Spleen (tissue), 11 donors: ENCODE results near the gene DNAH11. TPM values are rescaled to one million over a fixed set of nuclear protein-coding genes. Genes with fewer than 3 reads are reported as not detected.
"Not testable (repeated sequence)": the region's sequence is repeated elsewhere in the genome, so short reads cannot be mapped to it uniquely, and the experiment has no call there.

Experiments
- DNase-seq: peaks from one replicate; pipeline ENCODE4 v3.0.0-alpha.2; 2020
- H3K27ac ChIP-seq, 8 donors: fragments of 200-600 bp; sonication (generic) in 7 of 8; 1 replicate in 4 of 8; 2 replicates in 4 of 8; pipeline versions ENCODE4 v1.5.0 to v1.8.0; 2016 to 2021; ENCODE audit warnings: inconsistent platforms in 4 of 8, mild to moderate bottlenecking in 4 of 8, moderate library complexity in 1 of 8
- H3K27me3 ChIP-seq, 7 donors: fragments of 200-600 bp; sonication (generic) in 6 of 7; replicated peaks in 1 of 7; 1 replicate in 4 of 7; 2 replicates in 3 of 7; pipeline versions ENCODE4 v1.5.0 to v1.8.0; 2016 to 2021; ENCODE audit warnings: inconsistent platforms in 3 of 7, mild to moderate bottlenecking in 1 of 7
- H3K36me3 ChIP-seq, 6 donors: fragments of 200-600 bp; sonication (generic) in 5 of 6; 1 replicate in 4 of 6; 2 replicates in 2 of 6; pipeline versions ENCODE4 v1.5.0 to v1.8.0; 2016 to 2021; ENCODE audit warnings: inconsistent platforms in 2 of 6
- H3K4me1 ChIP-seq, 6 donors: fragments of 200-600 bp; sonication (generic) in 5 of 6; 1 replicate in 3 of 6; 2 replicates in 3 of 6; pipeline versions ENCODE4 v1.5.0 to v1.8.0; 2016 to 2021; ENCODE audit warnings: inconsistent platforms in 3 of 6
- H3K4me3 ChIP-seq, 8 donors: fragments of 200-600 bp; sonication (generic) in 7 of 8; 1 replicate in 4 of 8; 2 replicates in 4 of 8; pipeline versions ENCODE4 v1.5.0 to v1.8.0; 2016 to 2021; ENCODE audit warnings: inconsistent platforms in 4 of 8, mild to moderate bottlenecking in 4 of 8, moderate library complexity in 2 of 8
- H3K9me3 ChIP-seq, 8 donors: fragments of 200-600 bp; sonication (generic) in 7 of 8; 1 replicate in 4 of 8; 2 replicates in 4 of 8; pipeline versions ENCODE4 v1.5.0 to v1.8.0; 2016 to 2021; ENCODE audit warnings: inconsistent platforms in 4 of 8
- POLR2A ChIP-seq, 3 donors: fragments of 450-650 bp; IDR thresholded peaks; one replicate each; pipeline ENCODE4 v1.5.1; 2017; ENCODE audit warnings: antibody characterized with exemption in 3 of 3, mild to moderate bottlenecking in 1 of 3
- POLR2AphosphoS5 ChIP-seq, 3 donors: sonication (generic); formaldehyde crosslinking; IDR thresholded peaks; one replicate each; pipeline ENCODE4 v1.5.1; 2017; ENCODE audit warnings: antibody characterized with exemption in 3 of 3
- WGBS, 5 donors: extraction: QIAGEN DNeasy Blood & Tissue Kit in 3 of 5; methylation state at CpG; one replicate each; pipeline versions ENCODE4 v1.1.5 to v1.1.7; 2013 to 2018; 5-methylcytosine and 5-hydroxymethylcytosine counted together
- intact Hi-C: fragments of 100-400 bp; cut with DNase I; formaldehyde crosslinking; loops from one replicate; pipeline ENCODE4 v1.15.0; 2023; ENCODE audit warnings: low total_unique reads
- polyA plus RNA-seq, 3 donors: library from polyadenylated mRNA; stranded (reverse); fragments of 200-250 nt; gene quantifications; one replicate each; pipeline ENCODE4 v1.2.1, GENCODE V29; 2013
- total RNA-seq, 7 donors: library from RNA; depleted of rRNA in 3 of 7; stranded (reverse); fragments of >200 nt in 3 of 7; fragmentation: NEBNext Ultra II Directional in 4 of 7; extraction: Animal tissue kit (Norgen Biotek cat#: 25700) in 4 of 7; gene quantifications; one replicate each; pipeline versions ENCODE4 v1.1.0 to v1.2.1, GENCODE V29; 2016 to 2021
- TF ChIP-seq, protein P1 (sequence below), 11 experiments: fragments of 200-600 bp in 7 of 11; fragments of 450-650 bp in 4 of 11; sonication (generic) in 4 of 11; IDR thresholded peaks in 8 of 11; conservative IDR thresholded peaks in 3 of 11; 1 replicate in 7 of 11; 2 replicates in 4 of 11; pipeline versions ENCODE4 v1.4.0 to v1.8.0; 2016 to 2021; ENCODE audit warnings: antibody characterized with exemption in 11 of 11, inconsistent platforms in 4 of 11, mild to moderate bottlenecking in 1 of 11
- donor health status: healthy with polysubstance abuse.
- donor health status: DM: no; HTN: no; CAD: no; lungs with moderate emphysema.
- donor health status: DM: no; HTN: no; CAD: no.
- donor health status: Bipolar disorder and iron deficiency.
- donor health status: healthy.
- donor health status: DM: no; HTN: no; CAD: no.
- donor health status: DM: yes; HTN: yes; CAD: no.

Gene DNAH11
- total and polyA plus RNA-seq, 10 donors: 0.28 to 2.1 (median 0.88) TPM

DNA sequence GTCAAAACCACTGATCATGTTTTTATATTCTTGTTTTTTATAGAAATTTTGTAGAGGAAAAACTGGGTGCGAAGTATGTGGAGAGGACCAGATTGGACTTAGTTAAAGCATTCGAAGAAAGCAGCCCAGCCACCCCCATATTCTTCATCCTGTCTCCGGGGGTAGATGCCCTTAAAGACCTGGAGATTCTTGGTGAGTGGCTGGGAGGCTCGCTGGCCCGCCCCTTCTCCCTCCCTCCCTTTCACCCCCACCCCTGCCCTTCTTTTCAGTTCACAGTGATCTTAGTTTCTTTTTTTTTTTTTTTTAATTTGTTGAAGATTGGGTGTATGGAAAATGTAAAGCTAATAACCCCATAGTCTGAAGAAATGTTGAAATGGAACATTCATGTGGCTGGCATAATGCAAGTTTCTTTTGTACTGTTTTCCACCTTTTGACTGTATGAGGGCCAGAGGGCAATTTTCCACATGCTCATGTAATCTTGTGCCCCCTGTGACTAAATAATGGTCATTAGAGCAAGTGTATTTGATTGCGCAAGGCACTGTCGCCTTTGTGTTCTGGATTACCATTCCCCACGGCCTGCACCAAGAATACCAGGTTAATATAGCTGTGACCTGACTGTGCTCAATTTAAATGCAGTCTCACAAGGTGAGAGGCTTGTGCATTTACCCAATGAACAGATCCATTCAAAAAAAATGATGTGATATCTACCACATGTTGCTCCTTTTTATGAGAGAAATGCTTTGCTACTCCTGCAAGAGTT lies 325.2 kb downstream of the DNAH11 start:
- intact Hi-C loops: no loop called here
- Histone ChIP-seq H3K27ac (no peak overlapping the region), H3K27me3 (no peaks in the 10 kb centered on the region), H3K4me3 (no peak overlapping the region), H3K4me1 (no peaks in the 10 kb centered on the region), H3K9me3 (no peaks in the 10 kb centered on the region), H3K36me3 (no peaks in the 10 kb centered on the region)
- no peak for TF ChIP-seq POLR2A (IDR thresholded peaks at IDR 0.05)
- TF ChIP-seq POLR2AphosphoS5 (IDR thresholded peaks at IDR 0.05): no peak
- TF ChIP-seq, protein P1, sequence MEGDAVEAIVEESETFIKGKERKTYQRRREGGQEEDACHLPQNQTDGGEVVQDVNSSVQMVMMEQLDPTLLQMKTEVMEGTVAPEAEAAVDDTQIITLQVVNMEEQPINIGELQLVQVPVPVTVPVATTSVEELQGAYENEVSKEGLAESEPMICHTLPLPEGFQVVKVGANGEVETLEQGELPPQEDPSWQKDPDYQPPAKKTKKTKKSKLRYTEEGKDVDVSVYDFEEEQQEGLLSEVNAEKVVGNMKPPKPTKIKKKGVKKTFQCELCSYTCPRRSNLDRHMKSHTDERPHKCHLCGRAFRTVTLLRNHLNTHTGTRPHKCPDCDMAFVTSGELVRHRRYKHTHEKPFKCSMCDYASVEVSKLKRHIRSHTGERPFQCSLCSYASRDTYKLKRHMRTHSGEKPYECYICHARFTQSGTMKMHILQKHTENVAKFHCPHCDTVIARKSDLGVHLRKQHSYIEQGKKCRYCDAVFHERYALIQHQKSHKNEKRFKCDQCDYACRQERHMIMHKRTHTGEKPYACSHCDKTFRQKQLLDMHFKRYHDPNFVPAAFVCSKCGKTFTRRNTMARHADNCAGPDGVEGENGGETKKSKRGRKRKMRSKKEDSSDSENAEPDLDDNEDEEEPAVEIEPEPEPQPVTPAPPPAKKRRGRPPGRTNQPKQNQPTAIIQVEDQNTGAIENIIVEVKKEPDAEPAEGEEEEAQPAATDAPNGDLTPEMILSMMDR (IDR thresholded peaks at IDR 0.05 in 8 of 11, conservative IDR thresholded peaks at IDR 0.05 in 3 of 11): no peak
- no peak for DNase-seq
- 75 to 88% (median 79%) methylated on average over 8 of the region's 8 CpGs for WGBS, 5 donors

DNA sequence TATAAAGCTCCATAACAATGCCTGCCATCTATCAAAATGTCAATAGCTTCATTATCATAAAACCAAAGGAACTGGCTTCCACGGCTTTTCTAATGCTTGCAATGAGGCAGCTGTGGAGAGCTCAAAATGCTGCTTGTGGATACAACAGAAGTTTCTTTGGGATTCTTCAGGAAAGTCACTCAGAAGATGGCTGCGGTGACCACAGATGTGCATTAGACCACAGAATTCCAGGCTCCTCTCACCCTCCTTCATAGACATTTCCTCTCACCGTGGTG lies 325.7 kb downstream of the DNAH11 start:
- Histone ChIP-seq H3K4me1 (no peaks in the 10 kb centered on the region), H3K27ac (no peak overlapping the region), H3K9me3 (no peaks in the 10 kb centered on the region), H3K36me3 (no peaks in the 10 kb centered on the region), H3K27me3 (no peaks in the 10 kb centered on the region), H3K4me3 (no peak overlapping the region)
- no peak for DNase-seq
- no peak for TF ChIP-seq POLR2A (IDR thresholded peaks at IDR 0.05)
- TF ChIP-seq POLR2AphosphoS5 (IDR thresholded peaks at IDR 0.05): no peak
- TF ChIP-seq, protein P1 (IDR thresholded peaks at IDR 0.05 in 8 of 11, conservative IDR thresholded peaks at IDR 0.05 in 3 of 11): no peak
- 66 to 69% (median 67%) methylated on average over 3 of the region's 3 CpGs for WGBS, 5 donors
- intact Hi-C loops: no loop called here

DNA sequence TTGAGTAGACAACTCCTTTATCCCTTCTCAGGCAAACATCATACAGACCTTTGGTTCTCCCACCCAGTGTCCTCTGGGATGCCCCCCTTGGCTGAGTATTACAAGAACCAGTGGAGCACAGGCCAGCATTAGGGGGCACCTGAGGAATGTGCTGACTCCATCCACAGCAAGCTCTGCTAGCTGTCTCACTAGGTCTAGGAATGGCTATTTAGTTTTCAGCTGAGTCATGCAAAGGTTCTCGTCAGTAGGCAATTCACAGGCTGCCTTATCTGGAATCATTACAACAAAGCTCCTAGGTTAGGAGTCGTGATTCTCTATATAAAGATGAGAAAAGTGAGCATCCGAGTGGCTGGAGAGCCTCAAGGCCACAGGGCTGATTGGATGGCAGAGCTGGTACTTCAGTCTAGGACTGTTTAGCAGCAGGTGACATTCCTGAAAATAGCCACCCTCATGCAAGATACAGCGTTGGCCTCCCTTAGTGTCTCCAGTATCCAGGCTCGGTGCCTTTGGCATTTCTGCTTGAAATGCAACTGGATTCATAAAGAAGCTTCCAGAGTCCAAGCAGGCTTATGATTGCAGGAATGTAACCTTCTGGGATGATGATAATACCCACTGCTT lies 327.1 kb downstream of the DNAH11 start:
- no peak overlapping the region for H3K27ac ChIP-seq
- no peak for DNase-seq
- no peak overlapping the region for H3K4me3 ChIP-seq
- 59 to 79% (median 69%) methylated on average over 1 to 5 of the region's 5 CpGs for WGBS, 5 donors
- intact Hi-C loops: no loop called here
- no peaks in the 10 kb centered on the region for H3K27me3 ChIP-seq
- no peak for TF ChIP-seq POLR2A (IDR thresholded peaks at IDR 0.05)
- TF ChIP-seq, protein P1 (IDR thresholded peaks at IDR 0.05 in 8 of 11, conservative IDR thresholded peaks at IDR 0.05 in 3 of 11): no peak
- TF ChIP-seq POLR2AphosphoS5 (IDR thresholded peaks at IDR 0.05): no peak
- H3K36me3 ChIP-seq: no peaks in the 10 kb centered on the region
- H3K9me3 ChIP-seq: no peaks in the 10 kb centered on the region
- H3K4me1 ChIP-seq: no peaks in the 10 kb centered on the region

DNA sequence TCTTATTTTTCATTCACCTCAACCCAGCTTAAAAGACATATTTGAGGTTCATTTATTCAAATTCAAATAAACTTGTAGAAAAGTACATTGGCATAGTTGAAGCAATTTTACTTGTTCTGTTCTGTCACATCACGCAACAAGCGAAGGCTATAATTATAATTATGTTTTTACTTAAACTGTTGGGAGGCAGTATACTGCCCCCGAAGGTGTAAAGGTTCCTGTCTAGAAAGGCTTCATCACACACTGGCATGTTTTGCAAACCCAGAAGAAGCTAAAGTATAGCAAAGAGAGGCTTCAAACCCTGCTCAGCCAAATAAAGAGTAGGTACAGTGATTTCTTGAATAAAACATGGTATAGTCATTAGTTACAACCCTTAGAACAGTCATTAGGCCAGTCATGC lies 340.2 kb downstream of the DNAH11 start:
- Histone ChIP-seq H3K4me1 (no peaks in the 10 kb centered on the region), H3K27me3 (no peaks in the 10 kb centered on the region), H3K36me3 (no peaks in the 10 kb centered on the region), H3K27ac (no peak overlapping the region), H3K9me3 (no peaks in the 10 kb centered on the region), H3K4me3 (no peak overlapping the region)
- intact Hi-C loops: no loop called here
- TF ChIP-seq POLR2A (IDR thresholded peaks at IDR 0.05): no peak
- no peak for TF ChIP-seq POLR2AphosphoS5 (IDR thresholded peaks at IDR 0.05)
- TF ChIP-seq, protein P1 (IDR thresholded peaks at IDR 0.05 in 8 of 11, conservative IDR thresholded peaks at IDR 0.05 in 3 of 11): no peak
- 93 to 98% (median 94%) methylated on average over 3 of the region's 3 CpGs for WGBS, 5 donors
- no peak for DNase-seq

DNA sequence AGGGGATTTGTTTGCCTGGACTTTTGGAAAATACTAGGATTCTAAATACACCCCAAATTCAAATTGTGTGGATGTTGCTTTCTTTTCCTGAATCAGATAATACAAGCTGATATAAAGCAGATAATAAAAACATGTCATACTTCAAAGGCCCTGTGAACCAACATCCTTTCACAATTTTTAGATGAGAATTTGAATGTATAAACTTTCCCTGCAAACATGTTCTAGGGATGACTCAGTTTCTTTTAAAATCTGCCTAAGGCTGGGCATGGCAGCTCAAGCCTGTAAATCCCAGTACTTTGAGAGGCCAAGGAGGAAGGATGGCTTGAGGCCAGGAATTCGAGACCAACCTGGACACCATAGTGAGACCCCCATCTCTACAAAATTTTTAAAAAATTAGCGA lies 340.7 kb downstream of the DNAH11 start:
- intact Hi-C loops, H3K27me3 ChIP-seq, H3K4me3 ChIP-seq, DNase-seq, H3K9me3 ChIP-seq, H3K36me3 ChIP-seq, H3K4me1 ChIP-seq, H3K27ac ChIP-seq: not testable (repeated sequence)
- 84 to 100% (median 95%) methylated on average over 2 of the region's 2 CpGs for WGBS, 5 donors
